Measurements from ENCODE around the gene KIF3A. TPM values are rescaled to one million over a fixed set of nuclear protein-coding genes. Genes with fewer than 3 reads are reported as not detected.

KIF3A gene
- total RNA-seq, 3 donors from 2014 or later: 4.5 to 15.7 (median 11.5) TPM

DNA sequence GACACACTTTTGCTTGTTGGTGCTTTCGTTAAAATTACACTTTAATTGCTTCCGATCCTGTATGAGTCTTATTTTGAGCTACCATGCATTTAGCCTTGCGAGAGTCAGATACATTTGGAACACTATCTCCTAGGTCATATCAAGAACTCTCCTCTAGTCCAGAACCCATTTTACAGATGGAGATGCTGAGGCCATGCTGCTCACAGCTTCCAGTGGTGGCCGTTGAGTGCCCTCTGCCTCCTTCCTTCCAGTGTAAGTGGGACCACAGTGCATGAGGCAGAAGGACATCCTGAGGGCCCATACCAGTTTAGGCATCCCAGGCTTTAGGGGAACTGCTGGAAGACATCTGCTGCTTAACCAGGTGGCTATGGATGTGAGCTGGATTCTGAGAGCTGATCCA, 16.8 kb upstream of the KIF3A start:
- Histone ChIP-seq H3K4me3 (no peak overlapping the region), H3K27ac (no peak overlapping the region), H3K9me3 (no peaks in the 10 kb centered on the region), H3K27me3 (no peaks in the 10 kb centered on the region), H3K4me1 (no peaks in the 10 kb centered on the region), H3K36me3 (no peaks in the 10 kb centered on the region)
- TF ChIP-seq POLR2A (IDR thresholded peaks at IDR 0.05) (no peak), CTCF (IDR thresholded peaks at IDR 0.05) (no peak), POLR2AphosphoS5 (IDR thresholded peaks at IDR 0.05) (no peak)
- no peak for DNase-seq (ENCODE audit: low spot score in 2 of 2)
- intact Hi-C loops (cut with DNase I; ENCODE audit: low total_unique reads): no loop called here

GRCh38 chr5:132753135-132753987, 16.0 kb upstream of the KIF3A start:
- no peak overlapping the region for H3K4me3 ChIP-seq
- TF ChIP-seq CTCF (IDR thresholded peaks at IDR 0.05): no peak
- no peak for TF ChIP-seq POLR2A (IDR thresholded peaks at IDR 0.05)
- no peak for TF ChIP-seq POLR2AphosphoS5 (IDR thresholded peaks at IDR 0.05)
- H3K4me1 ChIP-seq: no peaks in the 10 kb centered on the region
- no peaks in the 10 kb centered on the region for H3K9me3 ChIP-seq
- DNase-seq (ENCODE audit: low spot score in 2 of 2): peak in 1 of 2 donors; percentile 50
- no peaks in the 10 kb centered on the region for H3K27me3 ChIP-seq
- no peaks in the 10 kb centered on the region for H3K36me3 ChIP-seq
- intact Hi-C loops (cut with DNase I; ENCODE audit: low total_unique reads): no loop called here
- no peak overlapping the region for H3K27ac ChIP-seq

- H3K27ac ChIP-seq: no peak overlapping the region
- intact Hi-C loops (cut with DNase I; ENCODE audit: low total_unique reads): no loop called here
- DNase-seq (ENCODE audit: low spot score in 2 of 2): peak in 1 of 2 donors; percentile 13
- no peaks in the 10 kb centered on the region for H3K4me1 ChIP-seq
- H3K36me3 ChIP-seq: no peaks in the 10 kb centered on the region
- no peak for TF ChIP-seq CTCF (IDR thresholded peaks at IDR 0.05)
- no peak for TF ChIP-seq POLR2AphosphoS5 (IDR thresholded peaks at IDR 0.05)
- no peak for TF ChIP-seq POLR2A (IDR thresholded peaks at IDR 0.05)
- H3K4me3 ChIP-seq: no peak overlapping the region
- H3K9me3 ChIP-seq: no peaks in the 10 kb centered on the region
- H3K27me3 ChIP-seq: no peaks in the 10 kb centered on the region
Measured at GRCh38 chr5:132752581-132753125, 15.3 kb upstream of the KIF3A start.

DNA sequence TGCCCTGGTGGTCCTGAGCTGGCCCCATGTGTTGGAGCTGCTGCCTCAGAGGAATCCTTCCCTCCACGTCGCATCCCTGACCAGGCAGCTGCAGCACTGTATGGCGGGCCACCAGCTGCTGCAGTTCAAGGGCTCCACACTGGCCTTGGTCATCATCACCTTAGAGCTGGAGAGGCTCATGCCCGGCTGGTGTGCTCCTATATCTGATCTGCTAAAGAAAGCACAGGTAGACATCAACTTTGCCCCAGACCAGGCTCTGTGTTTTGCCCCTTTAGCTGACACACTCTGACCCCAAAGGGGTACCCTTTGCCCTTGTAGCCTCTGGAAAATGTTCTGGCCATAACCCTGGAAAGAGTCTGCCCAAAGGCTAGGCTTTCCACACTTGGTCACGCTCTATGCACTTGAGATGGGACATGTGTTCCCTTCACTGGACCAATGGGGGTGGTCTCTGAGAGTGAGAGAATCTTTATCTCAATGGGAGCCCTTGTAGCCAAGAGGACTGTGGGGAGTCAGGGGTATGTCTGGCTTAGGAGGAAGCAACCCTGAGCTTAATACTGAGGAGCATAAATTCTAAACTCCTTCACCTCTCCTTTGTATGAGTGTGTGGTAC, 14.7 kb upstream of the KIF3A start:
- TF ChIP-seq POLR2A (IDR thresholded peaks at IDR 0.05) (no peak), CTCF (IDR thresholded peaks at IDR 0.05) (no peak), POLR2AphosphoS5 (IDR thresholded peaks at IDR 0.05) (no peak)

DNA sequence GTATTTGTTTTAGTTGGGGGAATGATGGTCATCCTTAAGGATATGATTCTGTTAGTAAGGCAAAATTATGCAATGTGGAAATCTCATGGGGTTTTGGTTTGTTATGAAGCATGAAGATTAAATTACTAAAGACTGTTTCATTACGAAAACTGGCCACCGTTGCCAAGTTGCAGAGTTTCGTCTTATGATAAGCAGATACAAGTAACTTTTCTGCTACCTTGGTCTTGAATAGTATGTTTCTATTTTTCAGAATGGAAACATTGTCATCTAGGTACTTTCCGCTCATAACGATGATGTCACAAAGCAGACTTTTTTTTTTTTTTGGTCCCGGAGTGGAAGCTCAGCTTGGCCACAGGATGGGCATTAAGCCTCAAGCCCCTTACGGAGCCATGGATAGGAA, 14.1 kb upstream of the KIF3A start:
- Histone ChIP-seq H3K4me1 (no peaks in the 10 kb centered on the region), H3K4me3 (no peak overlapping the region), H3K9me3 (no peaks in the 10 kb centered on the region), H3K36me3 (no peaks in the 10 kb centered on the region), H3K27me3 (no peaks in the 10 kb centered on the region), H3K27ac (no peak overlapping the region)
- DNase-seq (ENCODE audit: low spot score in 2 of 2): peak in 1 of 2 donors; percentile 45
- intact Hi-C loops (cut with DNase I; ENCODE audit: low total_unique reads): no loop called here
- no peak for TF ChIP-seq POLR2A (IDR thresholded peaks at IDR 0.05)
- no peak for TF ChIP-seq CTCF (IDR thresholded peaks at IDR 0.05)
- no peak for TF ChIP-seq POLR2AphosphoS5 (IDR thresholded peaks at IDR 0.05)

More for the DNA sequence above, 14.7 kb upstream of the KIF3A start:
- Histone ChIP-seq H3K4me1 (no peaks in the 10 kb centered on the region), H3K27ac (no peak overlapping the region), H3K4me3 (no peak overlapping the region), H3K9me3 (no peaks in the 10 kb centered on the region), H3K36me3 (no peaks in the 10 kb centered on the region), H3K27me3 (no peaks in the 10 kb centered on the region)
- peak in 1 of 2 donors; percentile 13 for DNase-seq (ENCODE audit: low spot score in 2 of 2)
- intact Hi-C loops (cut with DNase I; ENCODE audit: low total_unique reads): no loop called here
